Rectal smooth muscle tissue (tissue), 1 donor: ENCODE measurements around the gene ZNF383.
"Not testable (repeated sequence)": the region's sequence is repeated elsewhere in the genome, so short reads cannot be mapped to it uniquely, and the experiment has no call there.

Experiments
- H3K27ac ChIP-seq: one replicate; pipeline ENCODE4 v1.7.0; 2013; ENCODE audit warnings: low read depth, low read length, inconsistent platforms
- H3K27me3 ChIP-seq: one replicate; pipeline ENCODE4 v1.7.0; 2013; ENCODE audit warnings: low read length; ENCODE audit not compliant: control insufficient read depth, insufficient read depth
- H3K36me3 ChIP-seq: one replicate; pipeline ENCODE4 v1.7.0; 2013; ENCODE audit warnings: low read length; ENCODE audit not compliant: control insufficient read depth, insufficient read depth
- H3K4me1 ChIP-seq: one replicate; pipeline ENCODE4 v1.7.0; 2013; ENCODE audit warnings: low read length; ENCODE audit not compliant: control insufficient read depth, insufficient read depth
- H3K4me3 ChIP-seq: one replicate; pipeline ENCODE4 v1.7.0; 2013; ENCODE audit warnings: low read length
- H3K9ac ChIP-seq: one replicate; pipeline ENCODE4 v1.7.0; 2013; ENCODE audit warnings: low read length

ZNF383 gene

GRCh38 chr19:37217775-37218591, at the start of gene ZNF383:
TSS of gene ZNF383 (plus strand) at chr19:37218214. CDS start at chr19:37230454, 12,240 bp downstream.
- H3K27me3 ChIP-seq = no peaks in the 10 kb centered on the region
- peaks cover 1% of the 10 kb centered on the region for H3K36me3 ChIP-seq
- peaks cover 7% of the 10 kb centered on the region for H3K4me1 ChIP-seq
- H3K4me3 ChIP-seq = peak within 1 kb of the TSS; percentile 88
- peak within 1 kb of the TSS; percentile 91 for H3K27ac ChIP-seq
- peak within 1 kb of the TSS; percentile 86 for H3K9ac ChIP-seq

GRCh38 chr19:37172368-37173366, 45.3 kb upstream of the ZNF383 start, which contains the start of gene ZNF585A:
TSS of gene ZNF585A (minus strand) at chr19:37172695. CDS start at chr19:37169910, 2,785 bp downstream.
- Histone ChIP-seq H3K4me1 (peaks cover 2% of the 10 kb centered on the region), H3K9ac (peak within 1 kb of the TSS; percentile 87), H3K4me3 (peak within 1 kb of the TSS; percentile 97)

DNA sequence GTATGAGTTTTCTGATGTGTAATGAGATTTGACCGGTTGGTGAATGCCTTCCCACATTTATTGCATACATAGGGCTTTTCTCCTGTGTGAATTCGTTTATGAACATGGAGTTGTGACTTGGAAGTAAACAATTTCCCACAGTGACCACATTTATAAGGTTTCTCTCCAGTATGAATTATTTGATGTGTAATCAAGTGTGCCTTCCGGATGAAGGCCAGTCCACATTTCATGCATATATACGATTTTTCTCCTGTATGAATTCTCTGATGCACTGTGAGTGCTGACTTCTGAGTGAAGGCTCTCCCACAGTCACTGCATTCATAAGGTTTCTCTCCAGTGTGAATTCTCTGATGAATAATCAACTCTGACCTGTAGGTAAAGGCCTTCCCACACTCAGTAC, 31.9 kb upstream of the ZNF383 start:
- H3K27me3 ChIP-seq, H3K9ac ChIP-seq, H3K4me3 ChIP-seq, H3K4me1 ChIP-seq, H3K27ac ChIP-seq: not testable (repeated sequence)
- peaks cover 25% of the 10 kb centered on the region for H3K36me3 ChIP-seq

More at GRCh38 chr19:37172368-37173366, 45.3 kb upstream of the ZNF383 start, which contains the start of gene ZNF585A:
- Histone ChIP-seq H3K36me3 (peaks cover 14% of the 10 kb centered on the region), H3K27me3 (no peaks in the 10 kb centered on the region), H3K27ac (peak within 1 kb of the TSS; percentile 69)

DNA sequence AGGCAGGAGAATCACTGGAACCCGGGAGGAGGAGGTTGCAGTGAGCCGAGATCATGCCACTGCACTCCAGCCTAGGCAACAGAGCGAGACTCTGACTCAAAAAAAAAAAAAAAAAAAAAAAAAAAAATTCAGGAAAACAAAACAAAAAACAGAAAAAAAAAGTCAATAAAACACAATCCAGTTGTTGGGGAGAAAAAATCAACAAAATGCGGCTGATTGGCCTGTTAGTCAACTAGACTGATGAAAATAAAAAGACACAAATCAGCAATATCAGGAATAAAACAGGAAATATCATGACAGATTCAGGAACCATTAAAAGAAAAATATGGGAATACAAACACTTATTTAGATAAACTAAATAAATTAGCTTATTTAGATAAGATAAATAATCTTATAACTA, 22.8 kb upstream of the ZNF383 start:
- not testable (repeated sequence) for H3K27me3 ChIP-seq, H3K36me3 ChIP-seq, H3K27ac ChIP-seq, H3K4me1 ChIP-seq, H3K4me3 ChIP-seq, H3K9ac ChIP-seq

GRCh38 chr19:37197115-37197514, 20.9 kb upstream of the ZNF383 start:
- not testable (repeated sequence) for H3K4me1 ChIP-seq, H3K27ac ChIP-seq, H3K27me3 ChIP-seq, H3K9ac ChIP-seq, H3K36me3 ChIP-seq, H3K4me3 ChIP-seq

GRCh38 chr19:37197768-37198167, 20.2 kb upstream of the ZNF383 start:
- no peak overlapping the region for H3K9ac ChIP-seq
- H3K4me3 ChIP-seq = no peak overlapping the region
- H3K36me3 ChIP-seq = peaks cover 10% of the 10 kb centered on the region
- no peaks in the 10 kb centered on the region for H3K4me1 ChIP-seq
- H3K27ac ChIP-seq = no peak overlapping the region
- no peaks in the 10 kb centered on the region for H3K27me3 ChIP-seq

DNA sequence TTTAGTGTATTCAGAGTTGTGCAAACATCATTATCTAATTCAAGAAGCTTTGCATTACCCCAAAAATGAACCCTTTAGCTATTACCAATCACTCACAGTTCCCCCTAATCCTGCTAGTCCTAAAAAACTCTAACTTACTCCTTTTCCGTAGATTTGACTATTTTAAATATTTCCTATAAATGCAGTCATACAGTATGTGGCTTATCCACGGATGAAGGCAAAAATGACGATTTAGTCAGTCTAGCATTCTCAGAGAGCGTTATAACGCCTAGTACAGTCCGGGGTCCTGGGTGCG, 587 bp upstream of the ZNF383 start:
- Histone ChIP-seq H3K4me1 (peaks cover 7% of the 10 kb centered on the region), H3K9ac (peak overlapping the region; percentile 57)

GRCh38 chr19:37218592-37218935, 550 bp downstream of the ZNF383 start:
- peak overlapping the region; percentile 91 for H3K27ac ChIP-seq
- H3K27me3 ChIP-seq = no peaks in the 10 kb centered on the region
- peaks cover 4% of the 10 kb centered on the region for H3K36me3 ChIP-seq
- H3K4me1 ChIP-seq = peaks cover 7% of the 10 kb centered on the region
- H3K4me3 ChIP-seq = peak overlapping the region; percentile 88
- peak overlapping the region; percentile 19 for H3K9ac ChIP-seq

More for the DNA sequence above, 587 bp upstream of the ZNF383 start:
- no peaks in the 10 kb centered on the region for H3K36me3 ChIP-seq
- peak overlapping the region; percentile 91 for H3K27ac ChIP-seq
- H3K27me3 ChIP-seq = no peaks in the 10 kb centered on the region
- H3K4me3 ChIP-seq = peak overlapping the region; percentile 88

- Histone ChIP-seq H3K4me3 (no peak overlapping the region), H3K4me1 (peaks cover 7% of the 10 kb centered on the region), H3K27me3 (no peaks in the 10 kb centered on the region), H3K27ac (no peak overlapping the region), H3K9ac (no peak overlapping the region), H3K36me3 (peaks cover 6% of the 10 kb centered on the region)
These were observed 2.4 kb downstream of the ZNF383 start for GRCh38 chr19:37220383-37220782.

GRCh38 chr19:37221136-37221535, 3.1 kb downstream of the ZNF383 start:
- peaks cover 11% of the 10 kb centered on the region for H3K36me3 ChIP-seq

DNA sequence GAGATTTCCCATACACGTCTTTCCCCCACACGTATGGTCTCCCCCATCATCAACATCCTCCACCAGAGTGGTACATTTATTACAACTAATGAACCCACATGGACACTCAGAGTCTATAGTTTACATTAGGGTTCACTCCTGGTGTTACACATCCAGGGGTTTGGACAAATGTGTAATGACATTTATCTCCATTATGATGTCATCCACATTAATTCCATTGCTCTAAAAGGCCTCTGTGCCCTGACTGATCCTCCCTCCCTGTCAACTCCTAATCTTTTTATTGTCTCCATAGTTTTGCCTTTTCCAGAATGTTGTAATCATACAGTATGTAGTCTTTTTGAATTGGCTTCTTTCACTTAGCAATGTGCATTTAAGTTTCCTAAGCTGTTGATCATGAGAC, 8.2 kb downstream of the ZNF383 start:
- H3K9ac ChIP-seq = no peak overlapping the region
- no peak overlapping the region for H3K27ac ChIP-seq
- no peak overlapping the region for H3K4me3 ChIP-seq
- H3K36me3 ChIP-seq = peaks cover 31% of the 10 kb centered on the region
- no peaks in the 10 kb centered on the region for H3K27me3 ChIP-seq
- H3K4me1 ChIP-seq = no peaks in the 10 kb centered on the region

More at GRCh38 chr19:37221136-37221535, 3.1 kb downstream of the ZNF383 start:
- Histone ChIP-seq H3K4me1 (peaks cover 7% of the 10 kb centered on the region), H3K4me3 (no peak overlapping the region), H3K27me3 (no peaks in the 10 kb centered on the region), H3K9ac (no peak overlapping the region), H3K27ac (no peak overlapping the region)

DNA sequence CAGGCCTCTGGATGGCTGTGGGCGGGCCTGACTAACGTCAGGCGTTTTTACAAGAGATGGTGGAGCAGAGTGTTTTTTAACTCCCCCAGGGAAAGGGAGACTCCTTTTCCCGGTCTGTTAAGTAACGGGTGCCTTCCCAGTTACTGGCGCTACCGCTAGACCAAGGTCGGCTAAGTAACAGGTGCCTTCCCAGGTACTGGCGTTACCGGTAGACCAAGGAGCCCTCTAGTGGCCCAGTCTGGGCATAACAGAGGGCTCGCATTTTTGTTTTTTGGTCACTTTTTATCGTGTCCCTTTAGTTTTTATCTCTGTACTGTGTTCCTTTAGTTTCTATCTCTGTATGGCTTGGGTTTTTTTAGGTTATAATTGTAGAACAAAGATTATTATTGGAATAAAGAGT, 10.0 kb downstream of the ZNF383 start:
- Histone ChIP-seq H3K4me1 (no peaks in the 10 kb centered on the region), H3K9ac (no peak overlapping the region), H3K4me3 (no peak overlapping the region), H3K27ac (no peak overlapping the region), H3K36me3 (peaks cover 33% of the 10 kb centered on the region), H3K27me3 (no peaks in the 10 kb centered on the region)
